ENCODE measurements around the gene TCF4.

GRCh38 chr18:55345103-55345950 lies 242.7 kb downstream of the TCF4 start:
- no peak for TF ChIP-seq ZFP3 (CRISPR knock-in tag; IDR thresholded peaks at IDR 0.05)
- TF ChIP-seq, protein P1, sequence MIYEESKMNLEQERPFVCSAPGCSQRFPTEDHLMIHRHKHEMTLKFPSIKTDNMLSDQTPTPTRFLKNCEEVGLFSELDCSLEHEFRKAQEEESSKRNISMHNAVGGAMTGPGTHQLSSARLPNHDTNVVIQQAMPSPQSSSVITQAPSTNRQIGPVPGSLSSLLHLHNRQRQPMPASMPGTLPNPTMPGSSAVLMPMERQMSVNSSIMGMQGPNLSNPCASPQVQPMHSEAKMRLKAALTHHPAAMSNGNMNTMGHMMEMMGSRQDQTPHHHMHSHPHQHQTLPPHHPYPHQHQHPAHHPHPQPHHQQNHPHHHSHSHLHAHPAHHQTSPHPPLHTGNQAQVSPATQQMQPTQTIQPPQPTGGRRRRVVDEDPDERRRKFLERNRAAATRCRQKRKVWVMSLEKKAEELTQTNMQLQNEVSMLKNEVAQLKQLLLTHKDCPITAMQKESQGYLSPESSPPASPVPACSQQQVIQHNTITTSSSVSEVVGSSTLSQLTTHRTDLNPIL (CRISPR knock-in tag; IDR thresholded peaks at IDR 0.05; ENCODE audit: low read depth), result no peak
- no peak for TF ChIP-seq TCF4 (CRISPR knock-in tag; IDR thresholded peaks at IDR 0.05; ENCODE audit: borderline replicate concordance)
- no peak for TF ChIP-seq ZNF8 (CRISPR knock-in tag; IDR thresholded peaks at IDR 0.05)
- no peak for TF ChIP-seq ZFP30 (CRISPR knock-in tag; IDR thresholded peaks at IDR 0.05)
- TF ChIP-seq GLIS3 (CRISPR knock-in tag; IDR thresholded peaks at IDR 0.05), result no peak
- TF ChIP-seq, protein P2, sequence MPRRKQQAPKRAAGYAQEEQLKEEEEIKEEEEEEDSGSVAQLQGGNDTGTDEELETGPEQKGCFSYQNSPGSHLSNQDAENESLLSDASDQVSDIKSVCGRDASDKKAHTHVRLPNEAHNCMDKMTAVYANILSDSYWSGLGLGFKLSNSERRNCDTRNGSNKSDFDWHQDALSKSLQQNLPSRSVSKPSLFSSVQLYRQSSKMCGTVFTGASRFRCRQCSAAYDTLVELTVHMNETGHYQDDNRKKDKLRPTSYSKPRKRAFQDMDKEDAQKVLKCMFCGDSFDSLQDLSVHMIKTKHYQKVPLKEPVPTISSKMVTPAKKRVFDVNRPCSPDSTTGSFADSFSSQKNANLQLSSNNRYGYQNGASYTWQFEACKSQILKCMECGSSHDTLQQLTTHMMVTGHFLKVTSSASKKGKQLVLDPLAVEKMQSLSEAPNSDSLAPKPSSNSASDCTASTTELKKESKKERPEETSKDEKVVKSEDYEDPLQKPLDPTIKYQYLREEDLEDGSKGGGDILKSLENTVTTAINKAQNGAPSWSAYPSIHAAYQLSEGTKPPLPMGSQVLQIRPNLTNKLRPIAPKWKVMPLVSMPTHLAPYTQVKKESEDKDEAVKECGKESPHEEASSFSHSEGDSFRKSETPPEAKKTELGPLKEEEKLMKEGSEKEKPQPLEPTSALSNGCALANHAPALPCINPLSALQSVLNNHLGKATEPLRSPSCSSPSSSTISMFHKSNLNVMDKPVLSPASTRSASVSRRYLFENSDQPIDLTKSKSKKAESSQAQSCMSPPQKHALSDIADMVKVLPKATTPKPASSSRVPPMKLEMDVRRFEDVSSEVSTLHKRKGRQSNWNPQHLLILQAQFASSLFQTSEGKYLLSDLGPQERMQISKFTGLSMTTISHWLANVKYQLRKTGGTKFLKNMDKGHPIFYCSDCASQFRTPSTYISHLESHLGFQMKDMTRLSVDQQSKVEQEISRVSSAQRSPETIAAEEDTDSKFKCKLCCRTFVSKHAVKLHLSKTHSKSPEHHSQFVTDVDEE (CRISPR knock-in tag; IDR thresholded peaks at IDR 0.05), result no peak
- TF ChIP-seq CSRNP3 (CRISPR knock-in tag; IDR thresholded peaks at IDR 0.05), result no peak
- TF ChIP-seq ZC3H10 (CRISPR knock-in tag; IDR thresholded peaks at IDR 0.05), result no peak
- TF ChIP-seq RARB (CRISPR knock-in tag; IDR thresholded peaks at IDR 0.05), result no peak

Data from SK-N-SH treated with all-trans-retinoic acid at 6 μM for 48 hours (cell line).